Ovary (tissue), 9 donors: Measurements from ENCODE around the gene TRABD. TPM values are rescaled to one million over a fixed set of nuclear protein-coding genes. Genes with fewer than 3 reads are reported as not detected.

Source experiments
- DNase-seq, 5 donors: peaks; one replicate each; pipeline ENCODE4 v3.0.0-alpha.2; 2019 to 2020
- H3K27ac ChIP-seq, 2 donors: fragments of 200-600 bp; one replicate each; pipeline versions ENCODE4 v1.5.1 to v1.8.0; 2019 to 2022
- H3K27me3 ChIP-seq: fragments of 200-600 bp; one replicate; pipeline ENCODE4 v1.8.0; 2022
- H3K36me3 ChIP-seq: fragments of 200-600 bp; sonication (generic); one replicate; pipeline ENCODE4 v1.5.1; 2019
- H3K4me1 ChIP-seq: one replicate; pipeline ENCODE4 v1.8.1; 2013; ENCODE audit warnings: mild to moderate bottlenecking, moderate library complexity; ENCODE audit not compliant: insufficient read depth
- H3K4me3 ChIP-seq: fragments of 200-600 bp; sonication (generic); one replicate; pipeline ENCODE4 v1.5.1; 2017
- H3K9me3 ChIP-seq, 2 donors: fragments of 200-600 bp in 1 of 2; sonication (generic) in 1 of 2; one replicate each; pipeline versions ENCODE4 v1.5.1 to v1.8.1; 2013 to 2019; ENCODE audit warnings: mild to moderate bottlenecking in 1 of 2, moderate library complexity in 1 of 2
- EP300 ChIP-seq: sonication (generic); formaldehyde crosslinking; IDR thresholded peaks from one replicate; pipeline ENCODE4 v1.6.1; 2017; ENCODE audit warnings: antibody characterized with exemption
- POLR2A ChIP-seq: fragments of 450-650 bp; IDR thresholded peaks from one replicate; pipeline ENCODE4 v1.6.1; 2017; ENCODE audit warnings: antibody characterized with exemption, mild to moderate bottlenecking, moderate library complexity
- WGBS, 3 donors: extraction: QIAGEN DNeasy Blood & Tissue Kit in 1 of 3; methylation state at CpG; one replicate each; pipeline versions ENCODE4 v1.1.5 to v1.1.7; 2013 to 2017; 5-methylcytosine and 5-hydroxymethylcytosine counted together
- intact Hi-C, 4 donors: fragments of 100-400 bp; cut with DNase I; formaldehyde crosslinking; loops; one replicate each; pipeline versions ENCODE4 v1.11.0 to v1.15.1; 2022 to 2023
- polyA plus RNA-seq, 2 donors: library from polyadenylated mRNA; stranded (reverse); fragments of 200-250 nt in 1 of 2; fragments of 350-450 nt in 1 of 2; fragmentation: Illumina TruSeq in 1 of 2; extraction: RNeasy Lipid Tissue Mini Kit (QIAGEN cat#74804) in 1 of 2; gene quantifications; one replicate each; pipeline ENCODE4 v1.2.3, GENCODE V29; 2013 to 2014
- total RNA-seq, 7 donors: library from RNA; depleted of rRNA in 2 of 7; stranded (reverse); fragments of >200 nt in 2 of 7; fragmentation: NEBNext Ultra II Directional in 3 of 7; extraction: Animal tissue kit (Norgen Biotek cat#: 25700) in 3 of 7; gene quantifications; one replicate each; pipeline versions ENCODE4 v1.1.0 to v1.2.4, GENCODE V29; 2016 to 2023
- TF ChIP-seq, protein P1 (sequence below), 3 donors: fragments of 450-650 bp in 2 of 3; fragments of 200-600 bp in 1 of 3; IDR thresholded peaks; one replicate each; pipeline versions ENCODE4 v1.5.1 to v1.8.0; 2016 to 2022; ENCODE audit warnings: antibody characterized with exemption in 3 of 3, mild to moderate bottlenecking in 1 of 3
- donor health status: DM: no; HTN: no; CAD: no; lungs with moderate emphysema.
- donor health status: DM: no; HTN: no; CAD: no.
- donor health status: Bipolar disorder and iron deficiency.
- donor health status: DM: yes; HTN: yes; CAD: no.
- donor health status: DM: no; HTN: no; CAD: no.
- donor health status: DM: yes; HTN: yes; CAD: no.

The TRABD gene
- total and polyA plus RNA-seq, 9 donors: 0.58 to 35.2 (median 26.1) TPM

GRCh38 chr22:50218996-50219727 lies 33.4 kb downstream of the TRABD start:
- no peak overlapping the region for H3K4me3 ChIP-seq
- peak; percentile 90 to 98 (median 95) for DNase-seq
- H3K36me3 ChIP-seq: no peaks in the 10 kb centered on the region
- no peaks in the 10 kb centered on the region for H3K27me3 ChIP-seq
- TF ChIP-seq POLR2A: no peak
- TF ChIP-seq, protein P1, sequence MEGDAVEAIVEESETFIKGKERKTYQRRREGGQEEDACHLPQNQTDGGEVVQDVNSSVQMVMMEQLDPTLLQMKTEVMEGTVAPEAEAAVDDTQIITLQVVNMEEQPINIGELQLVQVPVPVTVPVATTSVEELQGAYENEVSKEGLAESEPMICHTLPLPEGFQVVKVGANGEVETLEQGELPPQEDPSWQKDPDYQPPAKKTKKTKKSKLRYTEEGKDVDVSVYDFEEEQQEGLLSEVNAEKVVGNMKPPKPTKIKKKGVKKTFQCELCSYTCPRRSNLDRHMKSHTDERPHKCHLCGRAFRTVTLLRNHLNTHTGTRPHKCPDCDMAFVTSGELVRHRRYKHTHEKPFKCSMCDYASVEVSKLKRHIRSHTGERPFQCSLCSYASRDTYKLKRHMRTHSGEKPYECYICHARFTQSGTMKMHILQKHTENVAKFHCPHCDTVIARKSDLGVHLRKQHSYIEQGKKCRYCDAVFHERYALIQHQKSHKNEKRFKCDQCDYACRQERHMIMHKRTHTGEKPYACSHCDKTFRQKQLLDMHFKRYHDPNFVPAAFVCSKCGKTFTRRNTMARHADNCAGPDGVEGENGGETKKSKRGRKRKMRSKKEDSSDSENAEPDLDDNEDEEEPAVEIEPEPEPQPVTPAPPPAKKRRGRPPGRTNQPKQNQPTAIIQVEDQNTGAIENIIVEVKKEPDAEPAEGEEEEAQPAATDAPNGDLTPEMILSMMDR (IDR thresholded peaks at IDR 0.05): no peak
- intact Hi-C loops: loop anchor here in 1 of 4 donors (5.0 kb wide), 1 partner anchor 72 kb away; no protein-coding TSS in a partner anchor
- H3K9me3 ChIP-seq: no peaks in the 10 kb centered on the region
- WGBS, 3 donors: 47 to 62% (median 56%) methylated on average over 42 of the region's 42 CpGs
- H3K27ac ChIP-seq: no peak overlapping the region
- H3K4me1 ChIP-seq: peaks cover 4% of the 10 kb centered on the region

DNA sequence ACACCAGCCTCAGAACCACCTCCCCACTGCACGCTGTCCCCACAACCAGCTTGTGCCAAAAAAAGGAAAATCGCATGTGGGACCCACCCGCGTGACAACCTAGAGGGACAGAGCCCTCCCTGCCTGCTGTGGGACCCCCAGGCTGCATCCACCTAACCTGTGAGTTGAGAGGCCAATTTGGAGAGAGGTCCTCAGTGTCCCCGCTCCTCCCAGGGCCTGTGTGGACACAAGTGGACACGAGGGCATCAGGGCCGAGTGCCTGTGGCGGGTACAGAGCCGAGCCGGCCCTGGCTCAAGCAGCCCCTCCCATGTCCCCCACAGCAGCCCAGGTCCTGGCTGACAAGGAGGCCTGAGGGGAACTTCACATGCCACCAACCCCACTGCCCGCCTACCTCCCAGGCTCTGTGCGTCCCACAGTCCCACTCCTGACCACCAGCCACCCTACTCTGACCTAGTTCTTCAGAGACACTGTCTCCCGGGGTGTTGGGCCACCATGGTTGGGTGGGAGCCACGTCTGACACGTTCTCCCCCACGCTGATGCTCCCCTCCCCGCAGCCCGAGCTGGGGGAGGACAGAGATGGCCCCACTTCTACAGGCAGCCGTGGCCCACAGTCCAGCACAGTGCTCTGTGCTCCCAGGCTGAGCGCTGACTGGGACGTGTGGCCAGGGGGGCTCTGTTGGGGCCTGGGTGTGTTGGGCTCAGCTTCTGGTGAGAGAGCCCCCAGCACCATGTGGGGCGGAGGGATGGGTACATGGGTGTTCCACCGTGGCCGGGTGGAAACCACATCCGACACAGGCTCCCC lies 34.3 kb downstream of the TRABD start:
- H3K27ac ChIP-seq: no peak overlapping the region
- DNase-seq: peak in 1 of 5 donors; percentile 31
- no peak overlapping the region for H3K4me3 ChIP-seq
- no peaks in the 10 kb centered on the region for H3K36me3 ChIP-seq
- TF ChIP-seq POLR2A (no peak), EP300 (no peak)
- TF ChIP-seq, protein P1 (IDR thresholded peaks at IDR 0.05): no peak
- WGBS, 3 donors: 66 to 72% (median 72%) methylated on average over 20 to 25 of the region's 25 CpGs
- H3K27me3 ChIP-seq: no peaks in the 10 kb centered on the region
- H3K9me3 ChIP-seq: no peaks in the 10 kb centered on the region
- intact Hi-C loops: loop anchor here in 1 of 4 donors (5.0 kb wide), 1 partner anchor 73 kb away; no protein-coding TSS in a partner anchor
- peaks cover 4% of the 10 kb centered on the region for H3K4me1 ChIP-seq

DNA sequence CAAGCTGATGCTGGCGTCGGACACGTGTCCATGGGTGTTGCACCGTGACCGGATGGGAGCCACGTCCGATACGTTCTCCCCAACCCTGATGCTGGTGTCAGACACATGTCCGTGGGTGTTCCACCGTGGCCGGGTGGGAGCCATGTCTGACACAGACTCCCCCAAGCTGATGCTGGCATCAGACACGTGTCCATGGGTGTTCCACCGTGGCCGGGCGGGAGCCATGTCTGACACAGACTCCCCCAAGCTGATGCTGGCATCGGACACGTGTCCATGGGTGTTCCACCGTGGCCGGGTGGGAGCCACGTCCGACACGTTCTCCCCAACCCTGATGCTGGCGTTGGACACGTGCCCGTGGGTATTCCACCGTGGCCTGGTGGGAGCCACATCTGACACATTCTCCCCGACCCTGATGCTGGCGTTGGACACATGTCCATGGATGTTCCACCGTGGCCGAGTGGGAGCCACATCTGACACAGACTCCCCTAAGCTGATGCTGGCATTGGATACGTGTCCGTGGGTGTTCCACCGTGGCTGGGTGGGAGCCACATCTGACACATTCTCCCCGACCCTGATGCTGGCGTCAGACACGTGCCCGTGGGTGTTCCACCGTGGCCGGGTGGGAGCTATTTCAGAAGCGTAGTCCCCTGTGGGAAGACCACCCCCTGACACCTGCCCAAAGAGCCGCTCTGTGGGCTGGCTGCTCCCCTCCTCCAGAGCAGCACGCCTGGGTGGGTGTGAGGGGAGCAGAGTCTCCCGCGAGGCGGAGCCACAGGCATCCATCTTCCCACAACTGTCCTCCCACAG lies 35.1 kb downstream of the TRABD start:
- WGBS, 3 donors: 87 to 90% (median 87%) methylated on average over 45 of the region's 45 CpGs
- Histone ChIP-seq H3K27me3 (no peaks in the 10 kb centered on the region), H3K4me1 (peaks cover 4% of the 10 kb centered on the region), H3K4me3 (no peak overlapping the region), H3K27ac (no peak overlapping the region), H3K9me3 (no peaks in the 10 kb centered on the region), H3K36me3 (no peaks in the 10 kb centered on the region)
- peak in 1 of 5 donors; percentile 33 for DNase-seq
- intact Hi-C loops: no loop called here
- no peak for TF ChIP-seq POLR2A
- TF ChIP-seq EP300: no peak
- TF ChIP-seq, protein P1 (IDR thresholded peaks at IDR 0.05): no peak
